Glutamatergic neuron (in vitro differentiated cells): ENCODE measurements around the gene NEK7. TPM values are rescaled to one million over a fixed set of nuclear protein-coding genes. Genes with fewer than 3 reads are reported as not detected.

Source experiments
- DNase-seq: peaks from one replicate; pipeline ENCODE4 v3.0.0; 2022
- H3K27ac Mint-ChIP-seq: one replicate; pipeline ENCODE4 v1.8.0; 2020; ENCODE audit warnings: mild to moderate bottlenecking, mixed read lengths, inconsistent platforms; ENCODE audit not compliant: unreplicated experiment
- H3K27me3 Mint-ChIP-seq: one replicate; pipeline ENCODE4 v1.8.0; 2020; ENCODE audit warnings: mild to moderate bottlenecking, moderate library complexity, mixed read lengths, inconsistent platforms; ENCODE audit not compliant: unreplicated experiment
- H3K36me3 Mint-ChIP-seq: one replicate; pipeline ENCODE4 v1.8.0; 2020; ENCODE audit warnings: mild to moderate bottlenecking, mixed read lengths, inconsistent platforms; ENCODE audit not compliant: unreplicated experiment
- H3K4me1 Mint-ChIP-seq: one replicate; pipeline ENCODE4 v1.8.0; 2020; ENCODE audit warnings: mild to moderate bottlenecking, low read depth, mixed read lengths, inconsistent platforms; ENCODE audit not compliant: unreplicated experiment
- H3K4me3 Mint-ChIP-seq: one replicate; pipeline ENCODE4 v1.8.0; 2020; ENCODE audit warnings: mild to moderate bottlenecking, mixed read lengths, inconsistent platforms; ENCODE audit not compliant: unreplicated experiment
- H3K9me3 Mint-ChIP-seq: one replicate; pipeline ENCODE4 v1.8.0; 2020; ENCODE audit warnings: mild to moderate bottlenecking, moderate library complexity, mixed read lengths, inconsistent platforms; ENCODE audit not compliant: unreplicated experiment
- total RNA-seq: library from RNA; stranded (reverse); fragmentation: NEBNext Ultra II Directional; extraction: Animal tissue kit (Norgen Biotek cat#: 25700); gene quantifications from one replicate; pipeline ENCODE4 v1.2.1, GENCODE V29; 2021; ENCODE audit not compliant: unreplicated experiment
- TF ChIP-seq, protein P1 (sequence below): fragments of 200-600 bp; sonication (generic); IDR thresholded peaks from one replicate; pipeline ENCODE4 v1.5.0; 2021; ENCODE audit not compliant: partially characterized antibody, unreplicated experiment

The NEK7 gene
- total RNA-seq, 1 donor from 2014 or later: 11.5 TPM

- no peak overlapping the region for H3K4me3 Mint-ChIP-seq
- H3K9me3 Mint-ChIP-seq: no peaks in the 10 kb centered on the region
- peaks cover 3% of the 10 kb centered on the region for H3K36me3 Mint-ChIP-seq
Measured at GRCh38 chr1:198335663-198336062, 178.9 kb downstream of the NEK7 start.

DNA sequence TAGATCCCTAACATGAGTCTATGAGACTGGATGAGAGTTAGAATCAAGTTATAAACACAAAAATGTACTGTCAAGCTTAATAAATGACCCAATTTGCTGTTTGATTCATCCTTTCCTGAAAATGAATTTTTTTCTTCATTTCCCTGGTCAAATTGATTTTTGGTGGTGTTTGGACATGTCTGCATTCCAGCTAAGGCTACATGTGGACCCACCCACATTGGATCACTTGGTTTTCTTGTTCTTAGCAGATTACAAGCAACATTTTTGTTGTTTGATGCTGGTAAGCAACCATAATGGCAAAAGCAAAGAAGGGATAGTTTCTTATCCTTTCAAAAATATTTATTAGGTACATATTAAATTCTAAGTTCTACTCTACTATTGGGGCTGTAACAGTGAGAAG, 181.1 kb downstream of the NEK7 start:
- Mint-ChIP-seq H3K36me3 (peaks cover 3% of the 10 kb centered on the region), H3K27me3 (no peaks in the 10 kb centered on the region), H3K4me1 (peaks cover under 1% of the 10 kb centered on the region), H3K9me3 (no peaks in the 10 kb centered on the region), H3K27ac (no peak overlapping the region), H3K4me3 (no peak overlapping the region)
- DNase-seq: no peak
- TF ChIP-seq, protein P1, sequence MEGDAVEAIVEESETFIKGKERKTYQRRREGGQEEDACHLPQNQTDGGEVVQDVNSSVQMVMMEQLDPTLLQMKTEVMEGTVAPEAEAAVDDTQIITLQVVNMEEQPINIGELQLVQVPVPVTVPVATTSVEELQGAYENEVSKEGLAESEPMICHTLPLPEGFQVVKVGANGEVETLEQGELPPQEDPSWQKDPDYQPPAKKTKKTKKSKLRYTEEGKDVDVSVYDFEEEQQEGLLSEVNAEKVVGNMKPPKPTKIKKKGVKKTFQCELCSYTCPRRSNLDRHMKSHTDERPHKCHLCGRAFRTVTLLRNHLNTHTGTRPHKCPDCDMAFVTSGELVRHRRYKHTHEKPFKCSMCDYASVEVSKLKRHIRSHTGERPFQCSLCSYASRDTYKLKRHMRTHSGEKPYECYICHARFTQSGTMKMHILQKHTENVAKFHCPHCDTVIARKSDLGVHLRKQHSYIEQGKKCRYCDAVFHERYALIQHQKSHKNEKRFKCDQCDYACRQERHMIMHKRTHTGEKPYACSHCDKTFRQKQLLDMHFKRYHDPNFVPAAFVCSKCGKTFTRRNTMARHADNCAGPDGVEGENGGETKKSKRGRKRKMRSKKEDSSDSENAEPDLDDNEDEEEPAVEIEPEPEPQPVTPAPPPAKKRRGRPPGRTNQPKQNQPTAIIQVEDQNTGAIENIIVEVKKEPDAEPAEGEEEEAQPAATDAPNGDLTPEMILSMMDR: no peak

More at GRCh38 chr1:198335663-198336062, 178.9 kb downstream of the NEK7 start:
- TF ChIP-seq, protein P1: no peak
- no peak overlapping the region for H3K27ac Mint-ChIP-seq
- peaks cover 11% of the 10 kb centered on the region for H3K4me1 Mint-ChIP-seq
- peaks cover 2% of the 10 kb centered on the region for H3K27me3 Mint-ChIP-seq
- no peak for DNase-seq

DNA sequence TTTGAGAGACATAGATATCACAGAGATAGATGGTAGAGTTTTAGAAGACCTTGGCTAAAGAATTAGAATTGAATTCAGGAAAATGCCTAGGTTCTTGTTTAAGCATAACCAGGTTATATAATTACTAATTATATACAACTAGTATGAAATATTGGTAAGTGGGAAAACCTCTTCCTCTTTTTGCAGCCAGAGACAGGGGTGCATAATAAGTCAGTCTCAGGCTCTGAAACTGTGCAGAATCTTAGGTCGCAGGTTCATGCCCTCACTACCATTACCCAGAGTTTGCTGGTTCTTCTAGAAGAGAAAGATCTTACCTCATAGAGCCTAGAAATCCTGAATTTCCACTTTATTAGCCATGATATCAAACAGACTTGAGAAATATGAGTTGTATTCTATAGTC, 183.3 kb downstream of the NEK7 start:
- no peak for DNase-seq
- H3K4me3 Mint-ChIP-seq: no peak overlapping the region
- TF ChIP-seq, protein P1: no peak
- H3K9me3 Mint-ChIP-seq: no peaks in the 10 kb centered on the region
- no peak overlapping the region for H3K27ac Mint-ChIP-seq
- peaks cover 3% of the 10 kb centered on the region for H3K36me3 Mint-ChIP-seq
- H3K27me3 Mint-ChIP-seq: no peaks in the 10 kb centered on the region
- H3K4me1 Mint-ChIP-seq: no peaks in the 10 kb centered on the region

DNA sequence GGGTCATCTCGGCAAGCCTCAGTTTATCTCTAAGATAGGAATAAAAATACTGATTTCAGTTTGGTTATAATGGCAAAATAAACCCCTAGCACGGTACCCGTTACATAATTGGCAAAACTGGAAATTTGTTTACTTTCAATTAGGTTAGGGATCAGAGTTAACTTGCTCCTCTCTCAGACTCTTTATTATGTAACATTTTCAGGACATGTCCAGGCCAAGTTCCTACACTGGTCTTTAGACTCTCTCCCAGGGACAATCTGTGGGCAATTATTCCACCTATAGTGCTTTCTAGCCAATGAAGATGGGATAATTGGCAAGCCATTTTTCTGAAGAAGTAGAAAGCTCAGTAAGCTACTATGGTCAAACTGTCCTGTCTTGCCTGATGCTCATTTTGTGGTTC, 189.4 kb downstream of the NEK7 start:
- H3K36me3 Mint-ChIP-seq: no peaks in the 10 kb centered on the region
- H3K9me3 Mint-ChIP-seq: no peaks in the 10 kb centered on the region
- TF ChIP-seq, protein P1: no peak
- DNase-seq: no peak
- H3K4me3 Mint-ChIP-seq: no peak overlapping the region
- H3K4me1 Mint-ChIP-seq: no peaks in the 10 kb centered on the region
- H3K27ac Mint-ChIP-seq: no peak overlapping the region
- H3K27me3 Mint-ChIP-seq: no peaks in the 10 kb centered on the region

- Mint-ChIP-seq H3K36me3 (no peaks in the 10 kb centered on the region), H3K27ac (no peak overlapping the region), H3K27me3 (no peaks in the 10 kb centered on the region), H3K4me3 (no peak overlapping the region), H3K4me1 (no peaks in the 10 kb centered on the region), H3K9me3 (no peaks in the 10 kb centered on the region)
- TF ChIP-seq, protein P1: no peak
- DNase-seq: no peak
Measured at GRCh38 chr1:198350456-198350855, 193.7 kb downstream of the NEK7 start.
